Stimulated activated CD4-positive, alpha-beta T cell treated with anti-CD3 and anti-CD28 coated beads, Interleukin-12 subunit alpha, Interleukin-12 subunit beta, amount 100 ng/mL, for 48 hours (primary cell): ENCODE measurements around the gene FRMD8.

Experiments used
- DNase-seq, 3 donors: peaks; one replicate each; pipeline ENCODE4 v3.0.0-alpha.2; 2020; ENCODE audit warnings: low read depth in 2 of 3, low spot score in 1 of 3

The FRMD8 gene

DNA sequence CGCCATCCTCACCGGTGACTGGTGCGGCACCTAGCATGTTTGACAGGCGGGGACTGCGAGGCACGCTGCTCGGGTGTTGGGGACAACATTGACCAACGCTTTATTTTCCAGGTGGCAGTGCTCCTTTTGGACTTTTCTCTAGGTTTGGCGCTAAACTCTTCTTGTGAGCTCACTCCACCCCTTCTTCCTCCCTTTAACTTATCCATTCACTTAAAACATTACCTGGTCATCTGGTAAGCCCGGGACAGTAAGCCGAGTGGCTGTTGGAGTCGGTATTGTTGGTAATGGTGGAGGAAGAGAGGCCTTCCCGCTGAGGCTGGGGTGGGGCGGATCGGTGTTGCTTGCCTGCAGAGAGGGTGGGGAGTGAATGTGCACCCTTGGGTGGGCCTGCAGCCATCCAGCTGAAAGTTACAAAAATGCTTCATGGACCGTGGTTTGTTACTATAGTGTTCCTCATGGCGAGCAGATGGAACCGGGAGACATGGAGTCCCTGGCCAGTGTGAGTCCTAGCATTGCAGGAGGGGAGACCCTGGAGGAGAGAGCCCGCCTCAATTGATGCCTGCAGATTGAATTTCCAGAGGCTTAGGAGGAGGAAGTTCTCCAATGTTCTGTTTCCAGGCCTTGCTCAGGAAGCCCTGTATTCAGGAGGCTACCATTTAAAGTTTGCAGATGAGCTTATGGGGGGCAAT is 37.2 kb downstream of the FRMD8 start:
- DNase-seq, result peak in 2 of 3 donors; percentile 25 to 28

DNA sequence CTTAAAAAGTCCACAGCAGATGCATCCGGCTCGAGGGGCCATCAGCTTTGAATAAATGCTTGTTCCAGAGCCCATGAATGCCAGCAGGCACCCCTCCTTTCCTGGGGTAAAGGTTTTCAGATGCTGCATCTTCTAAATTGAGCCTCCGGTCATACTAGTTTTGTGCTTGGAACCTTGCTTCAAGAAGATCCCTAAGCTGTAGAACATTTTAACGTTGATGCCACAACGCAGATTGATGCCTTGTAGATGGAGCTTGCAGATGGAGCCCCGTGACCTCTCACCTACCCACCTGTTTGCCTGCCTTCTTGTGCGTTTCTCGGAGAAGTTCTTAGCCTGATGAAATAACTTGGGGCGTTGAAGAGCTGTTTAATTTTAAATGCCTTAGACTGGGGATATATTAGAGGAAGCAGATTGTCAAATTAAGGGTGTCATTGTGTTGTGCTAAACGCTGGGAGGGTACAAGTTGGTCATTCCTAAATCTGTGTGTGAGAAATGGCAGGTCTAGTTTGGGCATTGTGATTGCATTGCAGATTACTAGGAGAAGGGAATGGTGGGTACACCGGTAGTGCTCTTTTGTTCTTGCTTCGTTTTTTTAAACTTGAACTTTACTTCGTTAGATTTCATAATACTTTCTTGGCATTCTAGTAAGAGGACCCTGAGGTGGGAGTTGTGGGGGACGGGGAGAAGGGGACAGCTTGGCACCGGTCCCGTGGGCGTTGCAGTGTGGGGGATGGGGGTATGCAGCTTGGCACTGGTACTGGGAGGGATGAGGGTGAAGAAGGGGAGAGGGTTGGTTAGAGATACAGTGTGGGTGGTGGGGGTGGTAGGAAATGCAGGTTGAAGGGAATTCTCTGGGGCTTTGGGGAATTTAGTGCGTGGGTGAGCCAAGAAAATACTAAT is 38.0 kb downstream of the FRMD8 start:
- DNase-seq, result peak; percentile 68 to 75 (median 73)

GRCh38 chr11:65425105-65425970 is 38.9 kb downstream of the FRMD8 start:
- DNase-seq, result peak; percentile 66 to 83 (median 78)

DNA sequence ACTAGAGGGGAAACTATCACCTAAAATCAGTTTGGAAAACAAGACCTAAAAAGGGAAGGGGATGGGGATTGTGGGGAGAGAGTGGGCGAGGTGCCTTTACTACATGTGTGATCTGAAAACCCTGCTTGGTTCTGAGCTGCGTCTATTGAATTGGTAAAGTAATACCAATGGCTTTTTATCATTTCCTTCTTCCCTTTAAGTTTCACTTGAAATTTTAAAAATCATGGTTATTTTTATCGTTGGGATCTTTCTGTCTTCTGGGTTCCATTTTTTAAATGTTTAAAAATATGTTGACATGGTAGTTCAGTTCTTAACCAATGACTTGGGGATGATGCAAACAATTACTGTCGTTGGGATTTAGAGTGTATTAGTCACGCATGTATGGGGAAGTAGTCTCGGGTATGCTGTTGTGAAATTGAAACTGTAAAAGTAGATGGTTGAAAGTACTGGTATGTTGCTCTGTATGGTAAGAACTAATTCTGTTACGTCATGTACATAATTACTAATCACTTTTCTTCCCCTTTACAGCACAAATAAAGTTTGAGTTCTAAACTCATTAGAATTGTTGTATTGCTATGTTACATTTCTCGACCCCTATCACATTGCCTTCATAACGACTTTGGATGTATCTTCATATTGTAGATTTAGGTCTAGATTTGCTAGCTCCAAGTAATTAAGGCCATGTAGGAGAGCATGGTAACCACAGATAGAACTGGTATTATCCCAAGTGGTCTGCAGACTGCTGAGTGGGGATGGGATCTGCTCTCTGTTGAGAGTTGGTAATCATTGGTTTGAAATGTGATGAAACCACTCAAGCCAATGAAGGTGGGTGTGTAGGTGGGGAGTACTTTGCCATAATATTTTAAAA is 39.8 kb downstream of the FRMD8 start:
- peak in 2 of 3 donors; percentile 27 to 47 for DNase-seq

GRCh38 chr11:65426839-65427690 is 40.6 kb downstream of the FRMD8 start:
- DNase-seq, result peak in 2 of 3 donors; percentile 31 to 38

DNA sequence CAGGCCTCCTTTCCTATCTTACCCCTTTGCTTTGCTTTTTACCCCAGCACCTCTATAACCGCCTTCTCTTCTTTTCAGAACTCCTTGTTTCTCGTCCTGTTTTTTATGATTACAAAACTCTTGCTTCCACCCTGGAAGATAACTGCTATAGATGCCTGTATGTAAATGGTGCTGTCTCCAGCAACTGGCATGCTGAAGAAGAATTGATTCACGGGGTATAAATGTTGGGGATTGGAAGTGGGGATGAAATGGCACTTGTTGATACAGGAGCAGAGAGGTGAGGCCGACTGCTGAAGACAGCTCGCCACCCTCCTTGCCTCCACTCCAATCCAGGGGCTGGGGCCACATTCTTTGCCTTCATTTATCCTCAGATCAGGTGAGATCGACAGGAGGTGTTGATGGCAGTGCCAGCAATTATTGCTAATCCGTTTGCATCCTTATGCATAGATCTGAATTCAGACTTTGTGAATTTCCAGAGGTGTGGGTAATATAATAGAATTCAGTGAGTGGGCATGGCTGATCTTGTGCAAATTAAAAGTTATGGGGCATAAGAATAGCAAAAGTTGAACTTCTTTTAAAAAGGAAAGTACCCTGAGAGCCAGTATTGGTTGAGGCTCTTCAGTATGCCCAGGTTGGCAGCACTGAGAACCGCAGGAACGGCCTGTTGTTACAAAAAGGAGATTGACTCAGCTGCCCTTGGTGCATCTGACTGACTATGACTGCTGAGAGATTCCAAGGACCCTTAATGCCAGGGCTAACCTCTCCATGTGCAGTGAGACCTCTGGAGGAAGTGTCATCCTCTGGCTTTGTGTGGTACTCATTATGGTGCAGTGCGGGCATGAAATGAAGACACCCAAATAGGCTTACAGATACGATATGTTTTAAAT is 41.5 kb downstream of the FRMD8 start:
- DNase-seq, result peak in 2 of 3 donors; percentile 31 to 42

GRCh38 chr11:65428578-65429067 is 42.2 kb downstream of the FRMD8 start:
- DNase-seq, result no peak

- DNase-seq, result no peak
These were observed 42.7 kb downstream of the FRMD8 start for GRCh38 chr11:65429068-65429681.

- no peak for DNase-seq
These were observed 43.4 kb downstream of the FRMD8 start for GRCh38 chr11:65429724-65430405.

GRCh38 chr11:65430406-65431217 is 44.2 kb downstream of the FRMD8 start:
- DNase-seq, result no peak

- no peak for DNase-seq
These were observed 45.1 kb downstream of the FRMD8 start for GRCh38 chr11:65431451-65432099.

GRCh38 chr11:65432100-65432650 is 45.7 kb downstream of the FRMD8 start:
- DNase-seq, result no peak

GRCh38 chr11:65432686-65433582 is 46.5 kb downstream of the FRMD8 start:
- no peak for DNase-seq

DNA sequence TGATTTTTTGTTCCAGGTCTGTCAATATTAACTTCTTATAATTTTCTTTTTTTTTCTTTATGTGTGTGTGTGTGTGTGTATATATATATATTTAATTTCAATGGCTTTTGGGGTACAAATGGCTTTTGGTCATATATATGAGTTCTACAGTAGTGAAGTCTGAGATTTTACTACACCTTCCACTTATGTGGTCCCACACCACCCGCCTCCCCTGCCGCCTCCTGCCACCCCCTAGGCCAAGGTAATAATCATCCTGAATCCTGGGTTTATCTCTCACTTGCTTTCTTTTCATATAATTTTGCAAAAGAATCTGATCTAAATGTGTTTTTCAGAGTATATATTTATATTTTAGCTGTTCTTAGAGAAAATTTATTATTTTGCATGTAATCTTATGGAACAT is 47.2 kb downstream of the FRMD8 start:
- DNase-seq, result no peak
